B cell (primary cell): ENCODE results near the gene NANS. TPM values are rescaled to one million over a fixed set of nuclear protein-coding genes. Genes with fewer than 3 reads are reported as not detected.

Experiments
- ATAC-seq: fragments of 200-7000 bp; cut with Tn5 transposase; one replicate; pipeline ENCODE4 v1.10.0; 2021; ENCODE audit warnings: low read depth, mild to moderate bottlenecking, moderate number of reproducible peaks, moderate library complexity
- CTCF ChIA-PET: fragments of 350-600 bp; sonication (Branson Sonifier 250); formaldehyde crosslinking; loops from one replicate; lab custom pipeline; 2021; ENCODE audit warnings: antibody characterized with exemption, inconsistent platforms; lab: Charles Lee
- POLR2A ChIA-PET: fragments of 350-600 bp; sonication (Branson Sonifier 250); formaldehyde crosslinking; loops from one replicate; lab custom pipeline; 2021; ENCODE audit warnings: antibody characterized with exemption; lab: Charles Lee
- DNase-seq: peaks from one replicate; pipeline ENCODE4 v3.0.0; 2013
- H2AFZ ChIP-seq: 2 replicates; pipeline ENCODE4 v1.6.1; 2012; ENCODE audit warnings: mild to moderate bottlenecking, low read depth, low read length; ENCODE audit not compliant: insufficient read depth, poor library complexity, severe bottlenecking
- H3K27ac ChIP-seq, 2 donors: 1 replicate in 1 of 2; 2 replicates in 1 of 2; pipeline ENCODE4 v1.5.1; 2012 to 2013; ENCODE audit warnings: low read length in 2 of 2, mild to moderate bottlenecking in 2 of 2, moderate library complexity in 1 of 2
- H3K27me3 ChIP-seq, 4 experiments: fragments of 200-600 bp in 1 of 4; sonication (generic) in 1 of 4; replicated peaks in 1 of 4; 1 replicate in 2 of 4; 2 replicates in 2 of 4; pipeline versions ENCODE4 v1.6.1 to v1.7.0; 2013 to 2016; ENCODE audit warnings: low read length in 3 of 4, mild to moderate bottlenecking in 2 of 4, mixed read lengths in 1 of 4, moderate library complexity in 1 of 4; ENCODE audit not compliant: insufficient read depth in 4 of 4, control insufficient read depth in 3 of 4; ENCODE audit errors: control extremely low read depth in 1 of 4
- H3K36me3 ChIP-seq, 2 experiments: replicated peaks in 1 of 2; 1 replicate in 1 of 2; 2 replicates in 1 of 2; pipeline versions ENCODE4 v1.6.1 to v1.7.1; 2013; ENCODE audit warnings: low read length in 1 of 2; ENCODE audit not compliant: insufficient read depth in 2 of 2, control insufficient read depth in 1 of 2; ENCODE audit errors: control extremely low read depth in 1 of 2, extremely low read depth in 1 of 2
- H3K4me1 ChIP-seq, 2 donors: fragments of 200-600 bp in 1 of 2; sonication (generic) in 1 of 2; 1 replicate in 1 of 2; 2 replicates in 1 of 2; pipeline versions ENCODE4 v1.5.1 to v1.6.1; 2013 to 2017; ENCODE audit warnings: low read length in 2 of 2; ENCODE audit not compliant: control insufficient read depth in 2 of 2, insufficient read depth in 2 of 2
- H3K4me2 ChIP-seq: replicated peaks from 2 replicates; pipeline ENCODE3; 2012; ENCODE audit warnings: mild to moderate bottlenecking, low read depth, low read length; ENCODE audit not compliant: poor library complexity, severe bottlenecking
- H3K4me3 ChIP-seq, 5 experiments: fragments of 200-600 bp in 1 of 5; sonication (generic) in 1 of 5; 1 replicate in 3 of 5; 2 replicates in 2 of 5; pipeline versions ENCODE4 v1.5.1 to v1.7.0; 2011 to 2016; ENCODE audit warnings: low read length in 4 of 5, mild to moderate bottlenecking in 4 of 5, low read depth in 2 of 5, control low read depth in 1 of 5, moderate library complexity in 1 of 5; ENCODE audit not compliant: insufficient read depth in 1 of 5; ENCODE audit errors: control extremely low read depth in 1 of 5, extremely low read depth in 1 of 5
- H3K79me2 ChIP-seq: fragments of 200-600 bp; sonication (generic); one replicate; pipeline ENCODE4 v1.6.0; 2016; ENCODE audit warnings: low read length; ENCODE audit not compliant: control insufficient read depth, insufficient read depth
- H3K9ac ChIP-seq: fragments of 200-600 bp; sonication (generic); 2 replicates; pipeline ENCODE4 v1.6.1; 2017; ENCODE audit warnings: mild to moderate bottlenecking, low read length, moderate library complexity
- H3K9me3 ChIP-seq, 3 donors: one replicate each; pipeline versions ENCODE4 v1.6.1 to v1.7.1; 2013; ENCODE audit warnings: low read length in 2 of 3; ENCODE audit not compliant: control insufficient read depth in 2 of 3, insufficient read depth in 1 of 3; ENCODE audit errors: control extremely low read depth in 1 of 3
- H4K20me1 ChIP-seq: 2 replicates; pipeline ENCODE4 v1.6.0; 2012; ENCODE audit warnings: mild to moderate bottlenecking, low read length; ENCODE audit not compliant: insufficient read depth, control insufficient read depth, poor library complexity, severe bottlenecking
- H3K27ac Mint-ChIP-seq: one replicate; pipeline ENCODE4 v1.8.0; 2021; ENCODE audit warnings: mixed read lengths
- H3K27me3 Mint-ChIP-seq: one replicate; pipeline ENCODE4 v1.8.0; 2021; ENCODE audit warnings: mixed read lengths
- H3K4me1 Mint-ChIP-seq: one replicate; pipeline ENCODE4 v1.8.0; 2021; ENCODE audit warnings: mixed read lengths
- H3K4me3 Mint-ChIP-seq: one replicate; pipeline ENCODE4 v1.8.0; 2021; ENCODE audit warnings: mixed read lengths
- H3K9me3 Mint-ChIP-seq: one replicate; pipeline ENCODE4 v1.8.0; 2022; ENCODE audit warnings: mixed read lengths; ENCODE audit not compliant: insufficient read depth
- CTCF ChIP-seq: fragments of 200-600 bp; IDR thresholded peaks from one replicate; pipeline ENCODE4 v1.8.0; 2022; ENCODE audit warnings: antibody characterized with exemption, mild to moderate bottlenecking
- EZH2 ChIP-seq: IDR thresholded peaks from 2 replicates; pipeline ENCODE4 v1.6.1; 2012; ENCODE audit warnings: borderline replicate concordance, low read depth, mild to moderate bottlenecking, moderate library complexity, low read length; ENCODE audit not compliant: insufficient read depth, poor library complexity, severe bottlenecking
- WGBS: methylation state at CpG from one replicate; pipeline ENCODE4 v1.1.5; 2013; ENCODE audit warnings: missing lambda C conversion rate; ENCODE audit not compliant: insufficient coverage; 5-methylcytosine and 5-hydroxymethylcytosine counted together
- intact Hi-C: fragments of 100-400 bp; cut with micrococcal nuclease; formaldehyde crosslinking; loops from one replicate; pipeline ENCODE4 v1.10.0; 2022
- polyA plus RNA-seq: library from polyadenylated mRNA; depleted of rRNA; stranded (reverse); fragments of >200 nt; gene quantifications from 2 replicates; pipeline ENCODE4 v1.2.3, GENCODE V29; 2012
- total RNA-seq, 2 donors: library from RNA; stranded (reverse); fragments of 120-200 nt in 1 of 2; gene quantifications; 1 replicate in 1 of 2; 2 replicates in 1 of 2; pipeline versions ENCODE4 v1.2.3 to v1.2.4, GENCODE V29; 2013 to 2022

Gene NANS
- total and polyA plus RNA-seq, 2 donors (not counting 1 experiment from before 2014, with no cell fraction given), result 14.2 to 14.9 TPM

- Histone ChIP-seq H3K36me3 (peaks cover 0 to 20% of the 10 kb centered on the region in 2 experiments), H3K27ac (no peak overlapping the region), H4K20me1 (no peaks in the 10 kb centered on the region), H3K9me3 (no peaks in the 10 kb centered on the region), H3K79me2 (peaks cover 29% of the 10 kb centered on the region), H3K27me3 (no peaks in the 10 kb centered on the region), H3K4me3 (no peak overlapping the region), H3K4me2 (no peak overlapping the region), H3K9ac (no peak overlapping the region), H3K4me1 (peaks cover 17% of the 10 kb centered on the region in 2 donors), H2AFZ (no peak overlapping the region)
- WGBS, result 98% methylated on average over 4 of the region's 4 CpGs
- no peak for ATAC-seq
- no peak overlapping the region for H3K4me3 Mint-ChIP-seq
- peaks cover 17% of the 10 kb centered on the region for H3K4me1 Mint-ChIP-seq
- intact Hi-C loops, result no loop called here
- no peak for TF ChIP-seq EZH2
- TF ChIP-seq CTCF, result no peak
- H3K9me3 Mint-ChIP-seq, result no peaks in the 10 kb centered on the region
- DNase-seq, result no peak
- no peak overlapping the region for H3K27ac Mint-ChIP-seq
- no peaks in the 10 kb centered on the region for H3K27me3 Mint-ChIP-seq
- ChIA-PET CTCF (no interaction called here), POLR2A (interaction anchor here (0.6 kb wide), 1 partner anchor 73 kb away, joined by 3 read pairs; no protein-coding TSS in a partner anchor)
These were observed 37.8 kb downstream of the NANS start for GRCh38 chr9:98094316-98094715.

GRCh38 chr9:98094851-98095250 is 38.3 kb downstream of the NANS start:
- DNase-seq (no peak), ATAC-seq (no peak)
- H3K27me3 Mint-ChIP-seq, result no peaks in the 10 kb centered on the region
- no peak overlapping the region for H3K4me3 Mint-ChIP-seq
- H2AFZ ChIP-seq, result no peak overlapping the region
- CTCF ChIA-PET, result no interaction called here
- no peaks in the 10 kb centered on the region for H3K9me3 ChIP-seq
- no peak overlapping the region for H3K27ac Mint-ChIP-seq
- H3K79me2 ChIP-seq, result peaks cover 34% of the 10 kb centered on the region
- intact Hi-C loops, result no loop called here
- peaks cover 0 to 20% of the 10 kb centered on the region in 2 experiments for H3K36me3 ChIP-seq
- H3K27me3 ChIP-seq, result no peaks in the 10 kb centered on the region
- WGBS, result 98% methylated on average over 14 of the region's 16 CpGs
- no peaks in the 10 kb centered on the region for H3K9me3 Mint-ChIP-seq
- peaks cover 23% of the 10 kb centered on the region for H3K4me1 Mint-ChIP-seq
- no peaks in the 10 kb centered on the region for H4K20me1 ChIP-seq
- H3K4me2 ChIP-seq, result no peak overlapping the region
- no peak overlapping the region for H3K4me3 ChIP-seq
- peaks cover 22% of the 10 kb centered on the region in 2 donors for H3K4me1 ChIP-seq
- POLR2A ChIA-PET, result no interaction called here
- H3K27ac ChIP-seq, result no peak overlapping the region
- H3K9ac ChIP-seq, result no peak overlapping the region
- TF ChIP-seq CTCF, result no peak
- TF ChIP-seq EZH2, result no peak
